Ovary (tissue), 9 donors: ENCODE data around the gene ZNF547. TPM values are rescaled to one million over a fixed set of nuclear protein-coding genes. Genes with fewer than 3 reads are reported as not detected.
"Not testable (repeated sequence)": the region's sequence is repeated elsewhere in the genome, so short reads cannot be mapped to it uniquely, and the experiment has no call there.

Experiments used
- DNase-seq, 5 donors: peaks; one replicate each; pipeline ENCODE4 v3.0.0-alpha.2; 2019 to 2020
- H3K27ac ChIP-seq, 2 donors: fragments of 200-600 bp; one replicate each; pipeline versions ENCODE4 v1.5.1 to v1.8.0; 2019 to 2022
- H3K27me3 ChIP-seq: fragments of 200-600 bp; one replicate; pipeline ENCODE4 v1.8.0; 2022
- H3K36me3 ChIP-seq: fragments of 200-600 bp; sonication (generic); one replicate; pipeline ENCODE4 v1.5.1; 2019
- H3K4me1 ChIP-seq: one replicate; pipeline ENCODE4 v1.8.1; 2013; ENCODE audit warnings: mild to moderate bottlenecking, moderate library complexity; ENCODE audit not compliant: insufficient read depth
- H3K4me3 ChIP-seq: fragments of 200-600 bp; sonication (generic); one replicate; pipeline ENCODE4 v1.5.1; 2017
- H3K9me3 ChIP-seq, 2 donors: fragments of 200-600 bp in 1 of 2; sonication (generic) in 1 of 2; one replicate each; pipeline versions ENCODE4 v1.5.1 to v1.8.1; 2013 to 2019; ENCODE audit warnings: mild to moderate bottlenecking in 1 of 2, moderate library complexity in 1 of 2
- EP300 ChIP-seq: sonication (generic); formaldehyde crosslinking; IDR thresholded peaks from one replicate; pipeline ENCODE4 v1.6.1; 2017; ENCODE audit warnings: antibody characterized with exemption
- POLR2A ChIP-seq: fragments of 450-650 bp; IDR thresholded peaks from one replicate; pipeline ENCODE4 v1.6.1; 2017; ENCODE audit warnings: antibody characterized with exemption, mild to moderate bottlenecking, moderate library complexity
- WGBS, 3 donors: extraction: QIAGEN DNeasy Blood & Tissue Kit in 1 of 3; methylation state at CpG; one replicate each; pipeline versions ENCODE4 v1.1.5 to v1.1.7; 2013 to 2017; 5-methylcytosine and 5-hydroxymethylcytosine counted together
- intact Hi-C, 4 donors: fragments of 100-400 bp; cut with DNase I; formaldehyde crosslinking; loops; one replicate each; pipeline versions ENCODE4 v1.11.0 to v1.15.1; 2022 to 2023
- polyA plus RNA-seq, 2 donors: library from polyadenylated mRNA; stranded (reverse); fragments of 200-250 nt in 1 of 2; fragments of 350-450 nt in 1 of 2; fragmentation: Illumina TruSeq in 1 of 2; extraction: RNeasy Lipid Tissue Mini Kit (QIAGEN cat#74804) in 1 of 2; gene quantifications; one replicate each; pipeline ENCODE4 v1.2.3, GENCODE V29; 2013 to 2014
- total RNA-seq, 7 donors: library from RNA; depleted of rRNA in 2 of 7; stranded (reverse); fragments of >200 nt in 2 of 7; fragmentation: NEBNext Ultra II Directional in 3 of 7; extraction: Animal tissue kit (Norgen Biotek cat#: 25700) in 3 of 7; gene quantifications; one replicate each; pipeline versions ENCODE4 v1.1.0 to v1.2.4, GENCODE V29; 2016 to 2023
- TF ChIP-seq, protein P1 (sequence below), 3 donors: fragments of 450-650 bp in 2 of 3; fragments of 200-600 bp in 1 of 3; IDR thresholded peaks; one replicate each; pipeline versions ENCODE4 v1.5.1 to v1.8.0; 2016 to 2022; ENCODE audit warnings: antibody characterized with exemption in 3 of 3, mild to moderate bottlenecking in 1 of 3
- donor health status: DM: no; HTN: no; CAD: no; lungs with moderate emphysema.
- donor health status: DM: no; HTN: no; CAD: no.
- donor health status: Bipolar disorder and iron deficiency.
- donor health status: DM: yes; HTN: yes; CAD: no.
- donor health status: DM: no; HTN: no; CAD: no.
- donor health status: DM: yes; HTN: yes; CAD: no.

ZNF547 gene
- total and polyA plus RNA-seq, 9 donors: 1.2 to 4.7 (median 2.9) TPM

DNA sequence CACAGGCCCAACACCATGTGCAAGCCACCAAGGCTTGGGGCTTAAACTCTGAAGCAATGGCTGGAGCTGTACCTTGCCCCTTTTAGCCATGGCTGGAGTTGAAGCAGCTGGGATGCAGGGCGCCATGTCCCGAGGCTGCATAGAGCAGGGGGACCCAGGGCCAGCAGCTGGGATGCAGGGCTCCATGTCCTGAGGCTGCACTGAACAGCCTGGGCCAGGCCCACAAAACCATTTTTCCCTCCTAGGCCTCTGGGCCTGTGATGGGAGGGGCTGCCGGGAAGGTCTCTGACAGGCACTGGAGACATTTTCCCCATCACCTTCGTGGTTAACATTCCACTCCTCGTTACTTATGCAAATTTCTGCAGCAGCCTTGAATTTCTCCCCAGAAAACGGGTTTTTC, 10.8 kb downstream of the ZNF547 start:
- TF ChIP-seq POLR2A (no peak), EP300 (no peak)
- TF ChIP-seq, protein P1, sequence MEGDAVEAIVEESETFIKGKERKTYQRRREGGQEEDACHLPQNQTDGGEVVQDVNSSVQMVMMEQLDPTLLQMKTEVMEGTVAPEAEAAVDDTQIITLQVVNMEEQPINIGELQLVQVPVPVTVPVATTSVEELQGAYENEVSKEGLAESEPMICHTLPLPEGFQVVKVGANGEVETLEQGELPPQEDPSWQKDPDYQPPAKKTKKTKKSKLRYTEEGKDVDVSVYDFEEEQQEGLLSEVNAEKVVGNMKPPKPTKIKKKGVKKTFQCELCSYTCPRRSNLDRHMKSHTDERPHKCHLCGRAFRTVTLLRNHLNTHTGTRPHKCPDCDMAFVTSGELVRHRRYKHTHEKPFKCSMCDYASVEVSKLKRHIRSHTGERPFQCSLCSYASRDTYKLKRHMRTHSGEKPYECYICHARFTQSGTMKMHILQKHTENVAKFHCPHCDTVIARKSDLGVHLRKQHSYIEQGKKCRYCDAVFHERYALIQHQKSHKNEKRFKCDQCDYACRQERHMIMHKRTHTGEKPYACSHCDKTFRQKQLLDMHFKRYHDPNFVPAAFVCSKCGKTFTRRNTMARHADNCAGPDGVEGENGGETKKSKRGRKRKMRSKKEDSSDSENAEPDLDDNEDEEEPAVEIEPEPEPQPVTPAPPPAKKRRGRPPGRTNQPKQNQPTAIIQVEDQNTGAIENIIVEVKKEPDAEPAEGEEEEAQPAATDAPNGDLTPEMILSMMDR (IDR thresholded peaks at IDR 0.05): no peak
- no peak overlapping the region for H3K27ac ChIP-seq
- intact Hi-C loops: no loop called here
- DNase-seq: no peak
- no peaks in the 10 kb centered on the region for H3K27me3 ChIP-seq
- H3K9me3 ChIP-seq: peaks cover 0 to 36% of the 10 kb centered on the region in 2 donors
- no peaks in the 10 kb centered on the region for H3K4me1 ChIP-seq
- 97 to 99% (median 98%) methylated on average over 6 of the region's 6 CpGs for WGBS, 3 donors
- no peaks in the 10 kb centered on the region for H3K36me3 ChIP-seq
- no peak overlapping the region for H3K4me3 ChIP-seq

DNA sequence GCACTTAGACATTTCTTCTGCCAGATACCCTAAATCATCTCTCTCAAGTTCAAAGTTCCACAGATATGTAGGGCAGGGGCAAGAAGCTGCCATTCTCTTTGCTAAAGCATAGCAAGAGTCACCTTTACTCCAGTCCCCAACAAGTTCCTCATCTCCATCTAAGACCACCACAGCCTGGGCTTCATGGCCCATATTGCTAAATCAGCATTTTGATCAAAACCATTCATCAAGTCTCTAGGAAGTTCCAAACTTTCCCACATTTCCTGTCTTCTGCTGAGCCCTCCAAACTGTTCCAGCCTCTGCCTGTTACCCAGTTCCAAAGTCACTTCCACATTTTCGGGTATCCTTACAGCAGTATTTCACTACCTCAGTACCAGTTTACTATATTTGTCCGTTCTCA, 11.3 kb downstream of the ZNF547 start:
- intact Hi-C loops, DNase-seq, H3K4me1 ChIP-seq, H3K4me3 ChIP-seq, H3K27me3 ChIP-seq, H3K27ac ChIP-seq, H3K36me3 ChIP-seq: not testable (repeated sequence)
- WGBS, 3 donors: 95 to 98% (median 97%) methylated on average over 2 of the region's 2 CpGs
- H3K9me3 ChIP-seq: peaks cover 0 to 38% of the 10 kb centered on the region in 2 donors

DNA sequence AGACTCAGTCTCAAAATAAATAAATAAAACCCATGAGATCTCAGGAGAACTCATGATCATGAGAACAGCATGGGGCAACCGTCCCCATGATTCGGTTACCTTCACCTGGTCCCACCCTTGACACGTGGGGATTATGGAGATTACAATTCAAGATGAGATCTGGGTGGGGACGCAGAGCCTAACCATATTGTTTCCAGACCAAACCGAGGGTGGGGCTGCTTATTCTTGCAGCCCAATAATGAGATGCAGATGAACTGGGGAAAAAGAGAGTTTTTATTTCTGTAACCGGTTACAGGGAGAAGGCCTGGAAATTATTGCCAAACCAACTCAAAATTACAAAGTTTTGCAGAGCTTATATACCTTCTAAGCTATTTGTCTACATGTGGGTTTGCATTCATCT, 12.8 kb downstream of the ZNF547 start:
- H3K9me3 ChIP-seq: peaks cover 0 to 41% of the 10 kb centered on the region in 2 donors
- no peak for DNase-seq
- no peaks in the 10 kb centered on the region for H3K36me3 ChIP-seq
- no peaks in the 10 kb centered on the region for H3K27me3 ChIP-seq
- TF ChIP-seq EP300 (no peak), POLR2A (no peak)
- TF ChIP-seq, protein P1 (IDR thresholded peaks at IDR 0.05): no peak
- WGBS, 3 donors: 92 to 93% (median 92%) methylated on average over 6 of the region's 6 CpGs
- no peaks in the 10 kb centered on the region for H3K4me1 ChIP-seq
- no peak overlapping the region for H3K4me3 ChIP-seq
- H3K27ac ChIP-seq: no peak overlapping the region
- intact Hi-C loops: no loop called here

DNA sequence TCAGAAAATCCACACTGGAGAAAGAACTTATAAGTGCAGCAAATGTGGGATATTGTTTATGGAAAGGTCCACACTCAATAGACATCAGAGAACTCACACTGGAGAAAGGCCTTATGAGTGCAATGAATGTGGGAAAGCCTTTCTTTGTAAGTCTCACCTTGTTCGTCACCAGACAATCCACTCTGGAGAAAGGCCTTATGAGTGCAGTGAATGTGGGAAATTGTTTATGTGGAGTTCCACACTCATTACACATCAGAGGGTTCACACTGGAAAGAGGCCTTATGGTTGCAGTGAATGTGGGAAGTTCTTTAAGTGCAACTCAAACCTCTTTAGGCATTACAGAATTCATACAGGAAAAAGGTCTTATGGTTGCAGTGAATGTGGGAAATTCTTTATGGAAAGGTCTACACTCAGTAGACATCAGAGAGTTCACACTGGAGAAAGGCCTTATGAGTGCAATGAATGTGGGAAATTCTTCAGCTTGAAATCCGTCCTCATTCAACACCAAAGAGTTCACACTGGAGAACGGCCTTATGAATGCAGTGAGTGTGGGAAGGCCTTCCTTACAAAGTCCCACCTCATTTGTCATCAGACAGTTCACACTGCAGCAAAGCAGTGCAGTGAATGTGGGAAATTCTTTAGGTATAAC, 14.3 kb downstream of the ZNF547 start:
- TF ChIP-seq, protein P1 (IDR thresholded peaks at IDR 0.05): no peak
- TF ChIP-seq EP300 (no peak), POLR2A (no peak)
- intact Hi-C loops: no loop called here
- WGBS, 3 donors: 95 to 96% (median 95%) methylated on average over 3 of the region's 3 CpGs
- Histone ChIP-seq H3K4me1 (no peaks in the 10 kb centered on the region), H3K4me3 (no peak overlapping the region), H3K9me3 (peaks cover 0 to 41% of the 10 kb centered on the region in 2 donors), H3K36me3 (no peaks in the 10 kb centered on the region), H3K27ac (no peak overlapping the region), H3K27me3 (no peaks in the 10 kb centered on the region)
- DNase-seq: no peak

DNA sequence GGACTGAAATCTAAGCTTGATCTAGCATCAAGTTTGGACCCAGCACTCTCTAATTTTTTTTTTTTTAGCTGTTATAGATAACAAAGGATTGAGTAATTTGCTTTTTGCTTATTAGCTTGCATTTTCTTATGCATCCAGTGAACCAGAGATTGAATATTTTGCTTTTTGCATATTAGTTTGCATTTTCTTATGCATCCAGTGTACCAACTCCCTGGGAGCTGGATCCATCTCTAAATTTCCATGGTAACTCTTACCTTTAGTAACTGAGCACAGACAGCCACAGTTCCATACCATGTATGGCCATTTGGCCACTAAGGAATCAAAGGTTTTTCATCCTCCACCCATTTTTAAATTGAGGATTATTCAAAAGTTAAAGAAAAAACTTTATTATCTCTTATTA, 17.6 kb downstream of the ZNF547 start:
- no peaks in the 10 kb centered on the region for H3K27me3 ChIP-seq
- TF ChIP-seq EP300: no peak
- no peak for TF ChIP-seq POLR2A
- TF ChIP-seq, protein P1 (IDR thresholded peaks at IDR 0.05): no peak
- no peaks in the 10 kb centered on the region for H3K36me3 ChIP-seq
- H3K4me1 ChIP-seq: no peaks in the 10 kb centered on the region
- H3K27ac ChIP-seq: no peak overlapping the region
- intact Hi-C loops: no loop called here
- no peak overlapping the region for H3K4me3 ChIP-seq
- no peak for DNase-seq
- peaks cover 0 to 24% of the 10 kb centered on the region in 2 donors for H3K9me3 ChIP-seq
